GM12892 (cell line): Measurements from ENCODE around the gene ZSWIM6.

Experiments
- POLR2A ChIP-seq: IDR thresholded peaks from 2 replicates; pipeline ENCODE4 v1.6.1; 2011; ENCODE audit warnings: low read depth, low read length, control low read depth
- POLR2AphosphoS5 ChIP-seq: IDR thresholded peaks from 2 replicates; pipeline ENCODE4 v1.6.1; 2011; ENCODE audit warnings: low read depth, low read length, control low read depth

DNA sequence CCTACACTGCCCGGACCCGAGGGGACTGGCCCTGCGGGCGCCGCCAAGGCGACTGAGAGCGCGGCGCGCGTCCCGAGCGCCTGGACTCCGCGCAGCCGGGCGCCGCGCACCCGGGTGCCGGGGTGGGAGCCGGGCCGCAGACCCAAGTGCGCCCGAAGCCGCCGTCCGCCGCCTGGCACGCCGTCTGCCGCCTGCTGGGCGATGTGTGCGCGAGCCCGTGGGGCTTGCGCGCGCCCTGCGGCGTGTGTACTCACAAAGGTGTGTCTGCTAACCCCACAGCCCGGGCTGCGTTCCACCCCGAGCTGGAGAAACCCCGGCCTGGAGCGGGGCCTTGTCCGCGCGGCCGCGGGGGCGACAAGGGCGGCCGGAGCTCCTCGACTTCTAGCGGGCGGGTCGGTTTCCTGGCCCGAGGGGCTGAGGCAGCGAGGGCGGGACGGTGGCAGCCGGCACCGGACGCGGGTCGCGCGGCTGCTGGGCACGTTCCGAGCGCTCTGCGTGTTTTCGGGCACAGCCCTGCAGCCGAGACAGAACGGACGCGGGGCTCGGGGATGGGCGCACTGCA, 1.1 kb upstream of the ZSWIM6 start:
- TF ChIP-seq POLR2AphosphoS5 (no peak), POLR2A (no peak)
